Activated CD8-positive, alpha-beta T cell treated with anti-CD3 and anti-CD28 coated beads for 36 hours (primary cell): ENCODE data around the gene CRYZ. TPM values are rescaled to one million over a fixed set of nuclear protein-coding genes. Genes with fewer than 3 reads are reported as not detected.

Source experiments
- ATAC-seq: fragments of 200-7000 bp; cut with Tn5 transposase; one replicate; pipeline ENCODE4 v1.10.0; 2021; ENCODE audit warnings: mild to moderate bottlenecking, moderate library complexity
- CTCF ChIA-PET: fragments of 350-600 bp; sonication (Branson Sonifier 250); formaldehyde crosslinking; loops from one replicate; lab custom pipeline; 2021; ENCODE audit warnings: antibody characterized with exemption; lab: Charles Lee
- POLR2A ChIA-PET: fragments of 350-600 bp; sonication (Branson Sonifier 250); formaldehyde crosslinking; loops from one replicate; lab custom pipeline; 2021; ENCODE audit warnings: antibody characterized with exemption; lab: Charles Lee
- DNase-seq: peaks from one replicate; pipeline ENCODE4 v3.0.0-alpha.2; 2020
- H3K27ac Mint-ChIP-seq: one replicate; pipeline ENCODE4 v1.8.0; 2021; ENCODE audit warnings: mild to moderate bottlenecking, mixed read lengths
- H3K27me3 Mint-ChIP-seq: one replicate; pipeline ENCODE4 v1.8.0; 2021; ENCODE audit warnings: mixed read lengths
- H3K36me3 Mint-ChIP-seq: one replicate; pipeline ENCODE4 v1.8.0; 2021; ENCODE audit warnings: low read depth, mixed read lengths
- H3K4me1 Mint-ChIP-seq: one replicate; pipeline ENCODE4 v1.8.0; 2021; ENCODE audit warnings: low read depth, mixed read lengths
- H3K4me3 Mint-ChIP-seq: one replicate; pipeline ENCODE4 v1.8.0; 2021; ENCODE audit warnings: mild to moderate bottlenecking, moderate library complexity, mixed read lengths
- H3K9me3 Mint-ChIP-seq: one replicate; pipeline ENCODE4 v1.8.0; 2021; ENCODE audit warnings: mixed read lengths
- CTCF ChIP-seq: fragments of 200-600 bp; IDR thresholded peaks from one replicate; pipeline ENCODE4 v1.8.0; 2022; ENCODE audit warnings: antibody characterized with exemption, mild to moderate bottlenecking
- intact Hi-C: fragments of 100-400 bp; cut with micrococcal nuclease; formaldehyde crosslinking; loops from one replicate; pipeline ENCODE4 v1.10.0; 2022
- total RNA-seq, 2 experiments: library from RNA; stranded (reverse); gene quantifications; one replicate each; pipeline ENCODE4 v1.2.3, GENCODE V29; 2021

CRYZ gene
- total RNA-seq, 2 experiments from 2014 or later = 6.0 to 7.5 TPM

GRCh38 chr1:74712881-74713280 lies 20.0 kb downstream of the CRYZ start:
- Mint-ChIP-seq H3K9me3 (no peaks in the 10 kb centered on the region), H3K27me3 (no peaks in the 10 kb centered on the region), H3K4me3 (no peak overlapping the region), H3K4me1 (no peaks in the 10 kb centered on the region), H3K36me3 (peaks cover 3% of the 10 kb centered on the region), H3K27ac (no peak overlapping the region)
- POLR2A ChIA-PET = no interaction called here
- DNase-seq (no peak), ATAC-seq (no peak)
- CTCF ChIA-PET = interaction anchor here (1.1 to 1.2 kb wide), 2 partner anchors 23 to 59 kb away, joined by 4 to 7 read pairs; no protein-coding TSS in a partner anchor
- intact Hi-C loops = no loop called here
- no peak for TF ChIP-seq CTCF

- H3K4me1 Mint-ChIP-seq = no peaks in the 10 kb centered on the region
- no peak for ATAC-seq
- H3K4me3 Mint-ChIP-seq = no peak overlapping the region
- no peak for DNase-seq
- intact Hi-C loops = no loop called here
- ChIA-PET POLR2A (no interaction called here), CTCF (interaction anchor here (1.1 to 1.7 kb wide), 3 partner anchors 14 to 122 kb away, joined by 3 to 6 read pairs (median 4); partner anchors contain the start of genes CRYZ and TYW3)
- no peaks in the 10 kb centered on the region for H3K9me3 Mint-ChIP-seq
- H3K27me3 Mint-ChIP-seq = no peaks in the 10 kb centered on the region
- no peak for TF ChIP-seq CTCF
- H3K27ac Mint-ChIP-seq = no peak overlapping the region
- peaks cover 11% of the 10 kb centered on the region for H3K36me3 Mint-ChIP-seq
Observed at GRCh38 chr1:74703386-74704182, 29.3 kb downstream of the CRYZ start.

- H3K36me3 Mint-ChIP-seq = peaks cover 7% of the 10 kb centered on the region
- no peaks in the 10 kb centered on the region for H3K27me3 Mint-ChIP-seq
- ChIA-PET CTCF (interaction anchor here (0.9 to 2.5 kb wide), 2 partner anchors 9 to 10 kb away, joined by 3 to 13 read pairs; no protein-coding TSS in a partner anchor), POLR2A (no interaction called here)
- no peak for TF ChIP-seq CTCF
- ATAC-seq (no peak), DNase-seq (no peak)
- H3K4me1 Mint-ChIP-seq = no peaks in the 10 kb centered on the region
- intact Hi-C loops = no loop called here
- H3K27ac Mint-ChIP-seq = no peak overlapping the region
- H3K9me3 Mint-ChIP-seq = no peaks in the 10 kb centered on the region
- H3K4me3 Mint-ChIP-seq = no peak overlapping the region
Observed at GRCh38 chr1:74699331-74699730, 33.5 kb downstream of the CRYZ start.

GRCh38 chr1:74697832-74698231 lies 35.0 kb downstream of the CRYZ start:
- H3K9me3 Mint-ChIP-seq = no peaks in the 10 kb centered on the region
- no peak for ATAC-seq
- no peak overlapping the region for H3K27ac Mint-ChIP-seq
- ChIA-PET CTCF (no interaction called here), POLR2A (no interaction called here)
- no peaks in the 10 kb centered on the region for H3K36me3 Mint-ChIP-seq
- H3K4me3 Mint-ChIP-seq = no peak overlapping the region
- intact Hi-C loops = no loop called here
- TF ChIP-seq CTCF = no peak
- H3K27me3 Mint-ChIP-seq = no peaks in the 10 kb centered on the region
- DNase-seq = no peak
- no peaks in the 10 kb centered on the region for H3K4me1 Mint-ChIP-seq

- no peak for DNase-seq
- Mint-ChIP-seq H3K4me3 (no peak overlapping the region), H3K9me3 (no peaks in the 10 kb centered on the region), H3K36me3 (no peaks in the 10 kb centered on the region), H3K27me3 (peaks cover 2% of the 10 kb centered on the region), H3K27ac (no peak overlapping the region), H3K4me1 (no peaks in the 10 kb centered on the region)
- TF ChIP-seq CTCF = no peak
- ChIA-PET POLR2A (no interaction called here), CTCF (no interaction called here)
- ATAC-seq = no peak
- intact Hi-C loops = no loop called here
Observed at GRCh38 chr1:74693473-74693872, 39.4 kb downstream of the CRYZ start.
